Stimulated activated naive B cell treated with anti-CD40 and anti-IgM and Interleukin-4, amounts not matched to agents 10 μg/mL and 1 μg/mL and 100 μg/mL, for 72 hours (primary cell): ENCODE results near the gene SELENOV.
A peak's percentile ranks its signal among the peaks of the same experiment; 100 is the strongest.

Experiments used
- ATAC-seq, 2 donors: fragments of 150-1000 bp; cut with Tn5 transposase; replicated peaks; 2 replicates each; pipeline ENCODE4 v1.10.0; 2021; ENCODE audit warnings: moderate library complexity in 1 of 2
- DNase-seq: peaks from one replicate; pipeline ENCODE4 v3.0.0; 2021
- H3K27ac Mint-ChIP-seq: one replicate; pipeline ENCODE4 v1.8.0; 2022; ENCODE audit warnings: mild to moderate bottlenecking, mixed read lengths
- H3K27me3 Mint-ChIP-seq, 2 donors: one replicate each; pipeline ENCODE4 v1.8.0; 2022; ENCODE audit warnings: mixed read lengths in 2 of 2
- H3K36me3 Mint-ChIP-seq, 2 donors: one replicate each; pipeline ENCODE4 v1.8.0; 2022; ENCODE audit warnings: mixed read lengths in 2 of 2, mild to moderate bottlenecking in 1 of 2
- H3K4me1 Mint-ChIP-seq, 2 donors: one replicate each; pipeline ENCODE4 v1.8.0; 2022; ENCODE audit warnings: mixed read lengths in 2 of 2, mild to moderate bottlenecking in 1 of 2
- H3K4me3 Mint-ChIP-seq, 2 donors: one replicate each; pipeline ENCODE4 v1.8.0; 2022; ENCODE audit warnings: mild to moderate bottlenecking in 2 of 2, mixed read lengths in 2 of 2, moderate library complexity in 1 of 2
- H3K9me3 Mint-ChIP-seq, 2 donors: one replicate each; pipeline ENCODE4 v1.8.0; 2022; ENCODE audit warnings: mixed read lengths in 2 of 2, mild to moderate bottlenecking in 1 of 2

Gene SELENOV

GRCh38 chr19:39544226-39544903 lies 29.4 kb downstream of the SELENOV start:
- DNase-seq = no peak
- ATAC-seq = peak; percentile 38 to 41
- Mint-ChIP-seq H3K36me3 (no peaks in the 10 kb centered on the region), H3K4me3 (no peak overlapping the region), H3K4me1 (peaks cover 10 to 39% of the 10 kb centered on the region in 2 donors), H3K27me3 (peaks cover 6 to 21% of the 10 kb centered on the region in 2 donors), H3K9me3 (no peaks in the 10 kb centered on the region), H3K27ac (no peak overlapping the region)

GRCh38 chr19:39544911-39545310 lies 30.0 kb downstream of the SELENOV start:
- no peak for DNase-seq
- Mint-ChIP-seq H3K27me3 (peaks cover 6 to 22% of the 10 kb centered on the region in 2 donors), H3K4me3 (no peak overlapping the region), H3K9me3 (no peaks in the 10 kb centered on the region), H3K36me3 (no peaks in the 10 kb centered on the region), H3K4me1 (peaks cover 10 to 37% of the 10 kb centered on the region in 2 donors), H3K27ac (no peak overlapping the region)
- ATAC-seq = no peak

GRCh38 chr19:39546599-39546998 lies 31.7 kb downstream of the SELENOV start:
- H3K36me3 Mint-ChIP-seq = no peaks in the 10 kb centered on the region
- peaks cover 10 to 25% of the 10 kb centered on the region in 2 donors for H3K4me1 Mint-ChIP-seq
- H3K9me3 Mint-ChIP-seq = no peaks in the 10 kb centered on the region
- H3K27ac Mint-ChIP-seq = no peak overlapping the region
- DNase-seq = no peak
- H3K27me3 Mint-ChIP-seq = peaks cover 6 to 22% of the 10 kb centered on the region in 2 donors
- no peak for ATAC-seq
- H3K4me3 Mint-ChIP-seq = no peak overlapping the region

GRCh38 chr19:39550197-39550596 lies 35.3 kb downstream of the SELENOV start:
- H3K4me3 Mint-ChIP-seq = no peak overlapping the region
- DNase-seq = no peak
- no peaks in the 10 kb centered on the region for H3K9me3 Mint-ChIP-seq
- no peak overlapping the region for H3K27ac Mint-ChIP-seq
- H3K36me3 Mint-ChIP-seq = no peaks in the 10 kb centered on the region
- peaks cover 13 to 17% of the 10 kb centered on the region in 2 donors for H3K4me1 Mint-ChIP-seq
- H3K27me3 Mint-ChIP-seq = peaks cover 6 to 22% of the 10 kb centered on the region in 2 donors
- no peak for ATAC-seq

GRCh38 chr19:39553082-39553652 lies 38.2 kb downstream of the SELENOV start:
- no peak for ATAC-seq
- H3K9me3 Mint-ChIP-seq = no peaks in the 10 kb centered on the region
- H3K4me3 Mint-ChIP-seq = no peak overlapping the region
- DNase-seq = no peak
- H3K36me3 Mint-ChIP-seq = no peaks in the 10 kb centered on the region
- no peak overlapping the region for H3K27ac Mint-ChIP-seq
- H3K4me1 Mint-ChIP-seq = peaks cover 19 to 27% of the 10 kb centered on the region in 2 donors
- H3K27me3 Mint-ChIP-seq = peaks cover 0 to 6% of the 10 kb centered on the region in 2 donors

GRCh38 chr19:39554701-39555311 lies 39.9 kb downstream of the SELENOV start:
- Mint-ChIP-seq H3K27me3 (no peaks in the 10 kb centered on the region), H3K4me3 (no peak overlapping the region), H3K9me3 (no peaks in the 10 kb centered on the region), H3K36me3 (no peaks in the 10 kb centered on the region), H3K4me1 (peaks cover 26 to 28% of the 10 kb centered on the region in 2 donors), H3K27ac (no peak overlapping the region)
- ATAC-seq (no peak), DNase-seq (no peak)

GRCh38 chr19:39555883-39556282 lies 40.9 kb downstream of the SELENOV start:
- no peaks in the 10 kb centered on the region for H3K9me3 Mint-ChIP-seq
- H3K4me1 Mint-ChIP-seq = peaks cover 26 to 28% of the 10 kb centered on the region in 2 donors
- DNase-seq = no peak
- H3K4me3 Mint-ChIP-seq = no peak overlapping the region
- no peak overlapping the region for H3K27ac Mint-ChIP-seq
- no peaks in the 10 kb centered on the region for H3K36me3 Mint-ChIP-seq
- peak; percentile 51 to 63 for ATAC-seq
- H3K27me3 Mint-ChIP-seq = no peaks in the 10 kb centered on the region

- no peaks in the 10 kb centered on the region for H3K9me3 Mint-ChIP-seq
- H3K36me3 Mint-ChIP-seq = no peaks in the 10 kb centered on the region
- no peak for ATAC-seq
- H3K4me1 Mint-ChIP-seq = peaks cover 13 to 16% of the 10 kb centered on the region in 2 donors
- H3K27ac Mint-ChIP-seq = peak overlapping the region; percentile 43
- DNase-seq = no peak
- H3K27me3 Mint-ChIP-seq = peaks cover 0 to 7% of the 10 kb centered on the region in 2 donors
- H3K4me3 Mint-ChIP-seq = peak overlapping the region in 1 of 2 donors; percentile 2
Measured at GRCh38 chr19:39557811-39558623, 43.1 kb downstream of the SELENOV start.

GRCh38 chr19:39558624-39559117 lies 43.7 kb downstream of the SELENOV start:
- Mint-ChIP-seq H3K36me3 (no peaks in the 10 kb centered on the region), H3K27me3 (peaks cover 0 to 7% of the 10 kb centered on the region in 2 donors), H3K27ac (peak overlapping the region; percentile 43), H3K9me3 (no peaks in the 10 kb centered on the region), H3K4me3 (peak overlapping the region in 1 of 2 donors; percentile 2), H3K4me1 (peaks cover 12 to 13% of the 10 kb centered on the region in 2 donors)
- DNase-seq (no peak), ATAC-seq (no peak)

GRCh38 chr19:39563408-39563807 lies 48.5 kb downstream of the SELENOV start:
- Mint-ChIP-seq H3K27ac (no peak overlapping the region), H3K4me3 (no peak overlapping the region), H3K4me1 (peaks cover 0 to 5% of the 10 kb centered on the region in 2 donors), H3K27me3 (peaks cover under 1 to 14% of the 10 kb centered on the region in 2 donors), H3K9me3 (no peaks in the 10 kb centered on the region), H3K36me3 (no peaks in the 10 kb centered on the region)
- ATAC-seq = no peak
- DNase-seq = no peak

GRCh38 chr19:39566064-39566463 lies 51.1 kb downstream of the SELENOV start:
- Mint-ChIP-seq H3K4me1 (no peaks in the 10 kb centered on the region), H3K36me3 (no peaks in the 10 kb centered on the region), H3K27me3 (peaks cover 17 to 32% of the 10 kb centered on the region in 2 donors), H3K9me3 (no peaks in the 10 kb centered on the region), H3K27ac (no peak overlapping the region), H3K4me3 (no peak overlapping the region)
- no peak for DNase-seq
- ATAC-seq = no peak

- ATAC-seq = no peak
Measured at GRCh38 chr19:39568604-39569003, 53.7 kb downstream of the SELENOV start.

More at GRCh38 chr19:39568604-39569003, 53.7 kb downstream of the SELENOV start:
- H3K27ac Mint-ChIP-seq = no peak overlapping the region
- no peaks in the 10 kb centered on the region for H3K4me1 Mint-ChIP-seq
- H3K36me3 Mint-ChIP-seq = no peaks in the 10 kb centered on the region
- no peak for DNase-seq
- H3K27me3 Mint-ChIP-seq = peaks cover 36 to 38% of the 10 kb centered on the region in 2 donors
- H3K9me3 Mint-ChIP-seq = peaks cover 0 to 6% of the 10 kb centered on the region in 2 donors
- no peak overlapping the region for H3K4me3 Mint-ChIP-seq
